ENCODE results near the gene KIF4B. TPM values are rescaled to one million over a fixed set of nuclear protein-coding genes. Genes with fewer than 3 reads are reported as not detected.

Gene KIF4B
- total RNA-seq, 1 experiment from 2014 or later, result 0.05 TPM

GRCh38 chr5:155049569-155050383, 36.2 kb downstream of the KIF4B start:
- peak; percentile 12 for DNase-seq (ENCODE audit: extremely low read depth, low read depth)

GRCh38 chr5:155050384-155051019, 36.9 kb downstream of the KIF4B start:
- DNase-seq (ENCODE audit: extremely low read depth, low read depth), result no peak

GRCh38 chr5:155052532-155052931, 39.0 kb downstream of the KIF4B start:
- DNase-seq (ENCODE audit: extremely low read depth, low read depth), result no peak

GRCh38 chr5:155053501-155053900, 39.9 kb downstream of the KIF4B start:
- no peak for DNase-seq (ENCODE audit: extremely low read depth, low read depth)

GRCh38 chr5:155056644-155057269, 43.2 kb downstream of the KIF4B start:
- no peak for DNase-seq (ENCODE audit: extremely low read depth, low read depth)

GRCh38 chr5:155057626-155058025, 44.1 kb downstream of the KIF4B start:
- no peak for DNase-seq (ENCODE audit: extremely low read depth, low read depth)

- no peak for DNase-seq (ENCODE audit: extremely low read depth, low read depth)
Observed at GRCh38 chr5:155064580-155064979, 51.0 kb downstream of the KIF4B start.

- DNase-seq (ENCODE audit: extremely low read depth, low read depth), result no peak
Observed at GRCh38 chr5:155066886-155067595, 53.5 kb downstream of the KIF4B start.

Other genes with a start within 250 kb of the KIF4B start
- not detected in 2 replicates for gene FAXDC2, start 163.2 kb upstream of the KIF4B start, total RNA-seq (2014; rRNA removed; shearing (Covaris generic))
- 67.3 and 81.2 TPM in 2 replicates for gene CNOT8, start 155.1 kb upstream of the KIF4B start, total RNA-seq (2014; rRNA removed; shearing (Covaris generic))
- 19.9 and 26.0 TPM in 2 replicates for gene GEMIN5, start 75.5 kb upstream of the KIF4B start, total RNA-seq (2014; rRNA removed; shearing (Covaris generic))
- gene MRPL22, start 72.7 kb upstream of the KIF4B start, total RNA-seq (2014; rRNA removed; shearing (Covaris generic)), result 48.5 and 58.1 TPM in 2 replicates

Measured in NCI-H460 (cell line).